HG03521 (cell line): Measurements from ENCODE around the gene FGD3.

Experiments used
- ATAC-seq: cut with Tn5 transposase; IDR thresholded peaks from one replicate; pipeline ENCODE4 v1.9.1; 2021; ENCODE audit warnings: mild to moderate bottlenecking, moderate library complexity; ENCODE audit not compliant: unreplicated experiment

The FGD3 gene

DNA sequence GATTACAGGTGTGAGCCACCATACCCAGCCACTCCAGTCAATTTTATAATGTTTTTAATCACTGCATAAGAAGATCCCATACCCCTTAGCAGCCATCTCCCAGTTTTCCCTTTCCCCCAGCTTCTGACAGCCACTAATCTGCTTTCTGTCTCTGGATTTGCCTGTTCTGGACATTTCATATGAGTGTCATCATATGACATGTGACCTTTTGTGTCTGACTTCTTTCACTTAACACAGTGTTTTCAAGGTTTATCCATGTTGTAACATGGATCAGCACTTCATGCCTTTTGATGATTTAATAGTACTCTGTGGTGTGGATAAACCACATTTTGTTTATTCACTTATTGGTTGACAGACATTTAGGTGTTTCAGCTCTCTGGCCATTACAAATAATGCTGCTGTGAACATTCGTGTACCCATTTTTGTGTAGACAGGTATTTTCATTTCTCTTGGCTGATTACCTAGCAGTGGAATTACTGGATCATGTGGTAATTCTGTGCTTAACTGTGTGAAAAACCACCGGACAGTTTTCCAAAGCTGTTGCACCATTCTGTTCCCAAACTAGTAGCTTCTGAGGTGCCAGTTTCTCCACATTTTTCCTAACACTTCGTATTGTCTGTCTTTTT lies 119.8 kb downstream of the FGD3 start:
- no peak for ATAC-seq

DNA sequence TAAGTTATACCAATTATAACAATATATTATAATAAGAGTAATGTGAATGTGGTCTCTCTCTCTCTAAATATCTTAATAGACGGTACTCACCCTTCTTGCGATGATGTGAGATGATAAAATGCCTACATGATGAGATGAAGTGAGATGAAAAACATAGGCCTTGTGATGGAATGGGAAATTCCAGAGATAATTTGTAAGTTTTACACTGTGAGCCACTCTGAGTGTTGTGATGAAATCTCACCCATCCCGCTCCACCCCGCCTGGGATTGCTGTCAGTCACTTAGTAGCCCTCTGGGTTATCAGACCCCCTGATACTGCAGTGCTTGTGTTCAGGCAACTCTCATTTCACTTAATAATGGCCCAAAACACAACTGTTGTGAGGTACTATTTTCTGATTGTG lies 121.6 kb downstream of the FGD3 start:
- ATAC-seq, result no peak

DNA sequence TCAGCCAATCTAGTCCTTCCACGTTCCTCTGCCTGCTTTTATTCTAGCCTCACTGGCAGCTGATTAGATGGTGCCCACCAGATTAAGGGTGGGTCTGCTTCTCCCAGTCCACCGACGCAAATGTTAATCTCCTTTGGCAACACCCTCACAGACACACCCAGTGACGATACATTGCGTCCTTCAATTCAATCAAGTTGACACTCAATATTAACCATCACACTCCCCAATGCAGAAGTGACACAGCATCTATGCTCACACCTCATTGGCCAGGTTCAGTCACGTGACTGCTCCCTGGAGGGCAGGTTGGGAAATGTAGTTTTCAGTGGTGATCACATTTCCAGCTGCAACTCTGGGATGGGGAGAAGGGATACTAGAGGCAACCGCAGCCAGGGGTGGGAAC lies 124.1 kb downstream of the FGD3 start:
- no peak for ATAC-seq

DNA sequence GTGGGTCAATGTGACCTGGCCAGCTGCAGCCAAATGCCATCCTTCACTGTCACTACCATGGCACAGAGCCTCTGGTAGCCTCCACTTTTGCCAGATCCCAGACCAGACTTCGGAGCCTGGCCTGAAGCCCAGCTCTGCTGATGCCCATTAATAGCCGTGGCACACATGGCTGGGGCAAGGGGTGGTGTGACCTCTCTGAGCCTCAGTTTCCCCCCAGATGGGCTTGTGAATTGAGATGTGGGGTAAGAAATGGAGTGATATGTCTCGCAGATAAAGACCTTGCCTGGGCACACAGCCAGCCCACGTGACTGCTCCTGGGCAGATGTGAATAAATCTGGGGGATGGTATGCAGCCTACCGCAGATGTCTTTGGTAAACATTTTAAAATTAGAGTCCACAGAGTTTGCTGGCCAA lies 125.1 kb downstream of the FGD3 start:
- ATAC-seq, result no peak

DNA sequence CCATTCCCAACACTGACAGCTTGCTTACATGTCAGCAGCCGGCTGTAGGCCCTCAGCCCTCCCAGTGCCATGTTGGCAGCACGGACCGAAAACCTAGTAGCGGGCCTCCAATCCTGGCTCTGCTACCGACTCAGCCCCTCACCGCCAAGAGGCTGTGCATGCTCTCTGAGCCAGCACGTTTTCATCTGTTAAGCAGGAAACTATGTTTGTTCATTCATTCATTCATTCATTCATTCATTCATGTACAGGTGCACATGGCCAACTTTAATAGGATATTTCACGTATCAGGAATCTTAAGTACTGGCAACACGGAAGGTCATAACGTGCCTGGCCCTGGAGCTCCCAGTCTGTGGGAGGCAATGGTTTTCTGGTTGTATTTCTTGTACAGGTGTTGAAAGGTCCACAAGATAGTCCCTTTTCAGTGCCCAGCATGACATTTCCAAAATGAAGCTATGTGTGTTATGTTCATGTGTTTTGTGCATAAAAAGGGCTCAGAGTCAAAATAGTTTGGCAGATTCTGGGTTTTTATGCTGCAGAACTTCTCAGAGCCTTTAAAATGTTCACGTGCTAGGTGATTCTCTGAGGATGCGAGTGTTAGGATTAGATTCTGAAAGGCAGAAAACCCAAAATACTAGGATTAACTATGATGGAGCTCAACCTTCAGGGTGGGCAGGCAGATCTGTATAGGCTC lies 128.9 kb downstream of the FGD3 start:
- ATAC-seq, result no peak

DNA sequence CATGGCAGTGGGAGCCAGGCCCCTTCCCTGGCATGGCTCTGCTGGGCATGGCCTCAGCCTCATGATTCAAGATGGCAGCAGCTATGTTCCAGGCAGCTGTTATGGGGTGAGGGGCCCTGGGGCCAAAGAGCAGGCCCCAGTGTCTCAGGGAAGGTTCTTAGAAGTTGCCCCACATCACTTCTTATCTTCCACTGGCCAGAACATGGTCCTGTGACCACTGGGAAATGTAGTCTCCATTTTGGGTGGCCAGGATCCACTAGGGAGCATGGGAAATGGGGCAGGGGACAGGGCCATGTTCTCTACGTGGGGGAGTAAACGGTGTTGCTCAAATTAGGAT lies 129.4 kb downstream of the FGD3 start:
- no peak for ATAC-seq

DNA sequence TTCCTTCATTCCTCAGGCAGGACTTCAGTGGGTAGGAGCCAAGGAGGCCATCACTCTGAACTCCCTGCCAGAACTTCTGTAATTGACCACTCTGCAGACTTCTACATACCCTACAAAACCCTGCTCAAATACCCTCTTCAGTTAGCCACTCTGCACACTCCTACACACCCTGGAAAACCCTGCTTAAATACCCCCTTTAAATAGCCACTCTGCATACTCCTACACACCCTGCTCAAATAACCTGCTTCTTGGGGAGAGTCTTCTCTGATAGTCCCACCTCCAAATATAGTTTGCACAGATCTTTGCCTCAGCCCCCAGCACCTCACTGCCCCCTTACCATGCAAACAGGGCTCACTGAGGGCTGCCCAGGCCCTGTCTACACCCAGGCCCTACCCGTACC lies 130.0 kb downstream of the FGD3 start:
- ATAC-seq, result no peak

DNA sequence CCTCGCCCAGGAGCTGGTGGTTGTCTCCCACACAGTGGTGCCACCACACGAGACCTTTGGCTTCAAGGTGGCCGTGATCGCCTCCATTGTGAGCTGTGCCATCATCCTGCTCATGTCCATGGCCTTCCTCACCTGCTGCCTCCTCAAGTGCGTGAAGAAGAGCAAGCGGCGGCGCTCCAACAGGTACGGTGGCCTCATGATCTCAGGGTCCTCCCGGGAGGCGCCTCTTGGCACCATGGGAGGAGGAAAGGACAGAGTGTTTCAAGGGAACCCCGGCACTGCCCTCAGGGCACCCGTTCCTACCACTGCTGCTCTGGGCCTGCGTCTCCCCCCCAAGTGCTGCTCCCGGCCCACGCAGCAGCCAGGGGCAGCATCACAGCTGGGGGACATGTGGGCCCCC lies 130.5 kb downstream of the FGD3 start:
- ATAC-seq, result no peak

DNA sequence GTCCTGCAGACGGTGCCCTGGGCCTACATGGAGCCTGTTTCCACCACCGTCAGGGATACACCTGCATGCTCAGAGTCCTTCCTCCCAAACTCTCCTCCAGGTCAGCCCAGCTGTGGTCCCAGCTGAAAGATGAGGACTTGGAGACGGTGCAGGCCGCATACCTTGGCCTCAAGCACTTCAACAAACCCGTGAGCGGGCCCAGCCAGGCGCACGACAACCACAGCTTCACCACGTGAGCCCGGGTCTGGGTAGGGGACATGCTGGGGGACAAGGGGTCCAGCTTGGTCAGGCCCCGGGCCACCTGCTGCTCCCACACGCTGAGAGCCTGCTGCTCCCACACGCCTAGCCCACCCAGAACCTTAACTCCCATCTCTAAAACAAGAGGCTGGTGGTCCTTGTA lies 132.0 kb downstream of the FGD3 start:
- ATAC-seq, result no peak

DNA sequence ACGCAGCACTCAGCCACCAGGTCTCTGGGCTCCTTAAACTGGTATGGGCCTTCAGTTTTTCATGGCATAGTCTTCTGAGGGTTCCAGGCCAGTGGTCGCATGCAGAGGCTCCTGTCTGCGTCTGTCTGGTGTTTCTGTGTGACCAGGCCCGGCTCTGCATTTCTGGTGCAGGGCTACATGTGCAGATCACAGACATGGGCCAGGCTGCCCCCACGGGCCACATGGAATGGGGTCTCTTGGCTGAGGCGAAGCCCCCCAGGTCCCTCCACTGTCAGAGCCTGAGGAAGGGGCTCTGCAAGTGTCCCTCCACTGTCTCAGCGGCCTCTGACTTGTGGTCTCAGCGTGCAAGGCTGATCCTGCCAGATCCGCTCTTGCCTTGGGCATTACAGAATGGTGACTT lies 133.1 kb downstream of the FGD3 start:
- no peak for ATAC-seq

DNA sequence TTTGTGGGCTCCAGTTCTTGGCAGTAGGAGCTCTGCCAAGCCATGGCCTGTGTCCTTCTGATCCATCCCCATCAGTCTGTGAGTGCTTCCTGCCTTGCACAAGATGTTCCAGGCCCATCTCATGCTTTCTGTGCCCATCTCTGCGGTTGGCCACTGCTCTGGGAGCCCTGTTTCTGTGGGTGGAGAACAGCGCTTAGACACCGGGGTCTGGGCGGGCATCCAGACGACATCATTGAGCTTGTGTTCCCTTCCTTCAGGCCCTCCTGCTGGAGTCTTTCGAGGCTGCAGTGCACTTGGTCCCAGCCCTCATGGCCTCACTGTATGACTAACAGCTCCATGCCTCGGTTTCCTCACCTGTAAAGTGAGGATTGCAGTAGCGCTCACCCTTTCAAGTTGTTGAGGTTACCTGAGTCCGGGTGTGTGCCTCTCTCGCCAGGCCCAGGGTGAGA lies 133.8 kb downstream of the FGD3 start:
- ATAC-seq, result no peak

DNA sequence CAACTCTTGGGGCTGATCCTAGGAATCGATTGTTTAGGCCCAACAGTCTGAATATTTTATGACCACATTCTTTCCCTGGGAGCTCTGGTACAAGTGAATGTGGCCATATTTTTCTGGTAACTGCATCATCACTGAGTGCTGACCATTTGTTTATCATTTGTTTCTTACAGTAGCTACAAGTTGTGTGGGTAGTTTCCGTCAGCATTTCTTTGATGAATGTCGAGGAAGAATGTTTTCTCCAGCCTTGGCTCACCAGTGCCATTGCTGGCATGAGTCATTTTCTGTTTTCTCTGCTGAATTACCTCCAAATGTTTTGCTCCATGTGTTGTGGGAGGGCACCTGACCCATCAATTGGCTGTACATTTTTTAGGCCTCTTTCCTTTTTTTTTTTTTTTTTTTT lies 134.6 kb downstream of the FGD3 start:
- ATAC-seq, result no peak

DNA sequence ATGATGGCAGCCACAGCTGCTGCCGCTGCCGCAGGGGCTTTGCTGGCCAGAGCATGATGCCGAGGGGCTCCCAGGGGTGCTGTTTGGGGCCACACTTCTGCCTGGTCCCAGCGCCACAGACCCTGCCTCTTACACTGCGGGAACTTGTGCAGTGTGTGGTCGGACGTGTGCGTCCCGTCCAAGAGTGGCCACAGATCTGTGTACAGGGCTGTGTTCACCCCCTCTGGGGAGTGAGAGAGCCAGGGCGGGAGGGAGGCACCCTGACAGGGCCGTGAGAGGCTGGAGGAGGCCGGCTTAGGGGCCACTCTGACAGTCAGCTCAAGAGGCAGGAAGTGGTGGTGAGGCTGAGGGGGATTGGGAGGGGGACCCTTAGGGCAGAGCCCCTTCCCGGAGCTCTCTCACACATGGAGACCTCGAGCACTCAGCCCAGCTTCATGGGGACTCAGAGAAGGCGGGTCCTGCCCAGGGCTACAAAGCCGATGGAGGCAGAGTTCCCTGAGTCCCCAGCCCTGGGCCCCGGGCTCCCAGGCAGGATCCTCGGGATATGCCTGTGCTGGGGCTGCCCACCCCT lies 135.6 kb downstream of the FGD3 start:
- no peak for ATAC-seq

DNA sequence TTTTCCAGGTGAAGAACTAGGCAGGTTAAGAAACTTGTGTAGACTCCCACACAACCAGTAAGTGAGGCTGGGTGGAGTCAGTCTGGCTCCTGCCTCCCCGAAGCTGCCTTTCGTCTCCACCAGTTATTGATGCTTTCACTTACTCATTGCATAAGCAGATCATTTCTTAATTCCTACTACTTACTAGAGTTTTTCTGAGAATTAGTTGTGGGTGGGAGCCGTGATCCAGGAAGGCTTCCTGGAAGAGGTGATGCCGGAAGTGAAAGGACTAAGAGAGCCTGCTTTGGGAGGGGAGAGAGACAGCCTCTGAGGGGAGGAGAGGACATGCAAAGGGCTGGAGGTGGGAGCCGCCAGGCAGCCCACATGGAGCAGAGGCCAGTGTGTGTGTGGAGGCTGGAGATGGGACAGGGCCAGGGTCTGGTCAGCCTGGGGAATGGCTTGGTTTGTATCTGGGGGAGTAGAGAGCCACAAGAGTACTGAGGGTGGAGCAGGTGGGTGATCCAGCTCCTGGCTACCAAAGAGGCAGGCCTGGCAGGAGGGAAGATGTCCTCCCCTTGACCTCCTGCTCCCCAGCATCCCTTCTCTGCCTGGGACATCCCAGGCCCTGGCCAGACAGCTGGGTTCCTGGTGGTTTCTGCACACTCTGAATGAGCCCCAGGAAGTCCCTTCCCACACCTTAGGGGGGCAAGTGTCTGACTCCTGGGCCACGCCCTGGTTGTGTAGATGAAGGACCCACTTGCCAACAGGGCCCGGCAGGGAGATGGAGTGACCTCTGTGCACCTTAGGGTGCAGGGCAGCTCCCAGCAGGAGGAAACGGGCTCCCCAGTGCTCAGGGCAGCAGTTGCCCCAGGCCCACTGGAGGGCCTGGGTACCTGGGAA lies 136.5 kb downstream of the FGD3 start:
- no peak for ATAC-seq

DNA sequence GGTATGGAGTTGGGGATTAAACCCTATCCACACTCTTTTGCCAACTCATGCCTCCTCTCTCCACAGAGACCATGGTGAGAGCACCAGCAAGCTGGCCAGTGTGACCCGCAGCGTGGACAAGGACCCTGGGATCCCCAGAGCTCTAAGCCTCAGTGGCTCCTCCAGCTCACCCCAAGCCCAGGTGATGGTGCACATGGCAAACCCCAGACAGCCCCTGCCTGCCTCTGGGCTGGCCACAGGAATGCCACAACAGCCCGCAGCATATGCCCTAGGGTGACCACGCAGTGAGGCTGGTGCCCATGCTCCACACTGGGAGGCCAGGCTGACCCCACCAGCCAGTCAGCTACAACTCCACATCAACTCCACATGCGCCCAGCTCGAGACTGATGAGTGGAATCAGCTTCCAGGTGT lies 137.2 kb downstream of the FGD3 start:
- no peak for ATAC-seq

DNA sequence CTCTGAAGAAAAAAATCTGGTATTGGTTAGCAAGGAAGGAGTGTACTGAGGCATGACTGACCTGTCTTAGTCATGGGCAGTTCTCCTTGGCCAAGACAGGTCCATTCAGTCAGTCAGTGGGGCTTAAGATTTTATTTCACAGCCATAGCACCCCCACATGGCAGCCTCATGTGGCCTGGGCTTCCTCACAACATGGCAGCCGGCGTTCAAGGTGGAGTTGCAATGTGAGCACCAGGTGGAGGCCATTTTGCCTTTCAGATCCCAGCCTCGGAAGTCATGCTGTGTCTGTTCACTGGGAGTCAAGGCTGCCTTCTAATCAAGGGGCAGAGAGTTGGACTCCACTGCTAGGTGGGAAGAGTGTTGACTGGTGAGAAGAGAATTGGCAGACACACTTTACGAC lies 138.4 kb downstream of the FGD3 start:
- ATAC-seq, result no peak
